ENCODE data around the gene GRIN2A.
A peak's percentile ranks its signal among the peaks of the same experiment; 100 is the strongest.

Gene GRIN2A

GRCh38 chr16:10070591-10070990 lies 111.6 kb downstream of the GRIN2A start:
- no peak overlapping the region for H3K4me3 ChIP-seq (ENCODE audit: low read length in 2 of 2)

GRCh38 chr16:10069374-10069773 lies 112.9 kb downstream of the GRIN2A start:
- Histone ChIP-seq H3K4me1 (ENCODE audit: control insufficient read depth, insufficient read depth, low read length) (peaks cover 5% of the 10 kb centered on the region), H3K27me3 (ENCODE audit: control insufficient read depth in 1 of 2, insufficient read depth in 2 of 2, low read length in 2 of 2) (no peaks in the 10 kb centered on the region), H3K27ac (ENCODE audit: low read length) (no peak overlapping the region)

More at GRCh38 chr16:10070591-10070990, 111.6 kb downstream of the GRIN2A start:
- Histone ChIP-seq H3K4me1 (ENCODE audit: control insufficient read depth, insufficient read depth, low read length) (peaks cover 5% of the 10 kb centered on the region), H3K9ac (ENCODE audit: low read length in 2 of 2) (no peak overlapping the region), H3K9me3 (ENCODE audit: control insufficient read depth in 2 of 2, low read length in 2 of 2) (no peaks in the 10 kb centered on the region), H3K27me3 (ENCODE audit: control insufficient read depth in 1 of 2, insufficient read depth in 2 of 2, low read length in 2 of 2) (no peaks in the 10 kb centered on the region), H3K36me3 (ENCODE audit: control insufficient read depth in 2 of 2, insufficient read depth in 2 of 2, low read length in 2 of 2) (no peaks in the 10 kb centered on the region), H3K27ac (ENCODE audit: low read length) (no peak overlapping the region)

GRCh38 chr16:10067835-10068234 lies 114.4 kb downstream of the GRIN2A start:
- H3K27me3 ChIP-seq (ENCODE audit: control insufficient read depth in 1 of 2, insufficient read depth in 2 of 2, low read length in 2 of 2) = no peaks in the 10 kb centered on the region
- no peak overlapping the region for H3K27ac ChIP-seq (ENCODE audit: low read length)

More at GRCh38 chr16:10069374-10069773, 112.9 kb downstream of the GRIN2A start:
- Histone ChIP-seq H3K9ac (ENCODE audit: low read length in 2 of 2) (no peak overlapping the region), H3K9me3 (ENCODE audit: control insufficient read depth in 2 of 2, low read length in 2 of 2) (no peaks in the 10 kb centered on the region), H3K36me3 (ENCODE audit: control insufficient read depth in 2 of 2, insufficient read depth in 2 of 2, low read length in 2 of 2) (no peaks in the 10 kb centered on the region), H3K4me3 (ENCODE audit: low read length in 2 of 2) (no peak overlapping the region)

GRCh38 chr16:10067406-10067805 lies 114.8 kb downstream of the GRIN2A start:
- H3K36me3 ChIP-seq (ENCODE audit: control insufficient read depth in 2 of 2, insufficient read depth in 2 of 2, low read length in 2 of 2) = no peaks in the 10 kb centered on the region
- H3K27ac ChIP-seq (ENCODE audit: low read length) = no peak overlapping the region
- no peak overlapping the region for H3K4me3 ChIP-seq (ENCODE audit: low read length in 2 of 2)
- H3K9me3 ChIP-seq (ENCODE audit: control insufficient read depth in 2 of 2, low read length in 2 of 2) = no peaks in the 10 kb centered on the region
- no peaks in the 10 kb centered on the region for H3K27me3 ChIP-seq (ENCODE audit: control insufficient read depth in 1 of 2, insufficient read depth in 2 of 2, low read length in 2 of 2)
- H3K9ac ChIP-seq (ENCODE audit: low read length in 2 of 2) = no peak overlapping the region
- H3K4me1 ChIP-seq (ENCODE audit: control insufficient read depth, insufficient read depth, low read length) = peaks cover 5% of the 10 kb centered on the region

More at GRCh38 chr16:10067835-10068234, 114.4 kb downstream of the GRIN2A start:
- no peak overlapping the region for H3K4me3 ChIP-seq (ENCODE audit: low read length in 2 of 2)
- no peak overlapping the region for H3K9ac ChIP-seq (ENCODE audit: low read length in 2 of 2)
- peaks cover 5% of the 10 kb centered on the region for H3K4me1 ChIP-seq (ENCODE audit: control insufficient read depth, insufficient read depth, low read length)
- H3K36me3 ChIP-seq (ENCODE audit: control insufficient read depth in 2 of 2, insufficient read depth in 2 of 2, low read length in 2 of 2) = no peaks in the 10 kb centered on the region
- H3K9me3 ChIP-seq (ENCODE audit: control insufficient read depth in 2 of 2, low read length in 2 of 2) = no peaks in the 10 kb centered on the region

- H3K27me3 ChIP-seq (ENCODE audit: control insufficient read depth in 1 of 2, insufficient read depth in 2 of 2, low read length in 2 of 2) = no peaks in the 10 kb centered on the region
- no peak overlapping the region for H3K4me3 ChIP-seq (ENCODE audit: low read length in 2 of 2)
- no peak overlapping the region for H3K27ac ChIP-seq (ENCODE audit: low read length)
- peaks cover 5% of the 10 kb centered on the region for H3K4me1 ChIP-seq (ENCODE audit: control insufficient read depth, insufficient read depth, low read length)
- H3K9ac ChIP-seq (ENCODE audit: low read length in 2 of 2) = no peak overlapping the region
- no peaks in the 10 kb centered on the region for H3K9me3 ChIP-seq (ENCODE audit: control insufficient read depth in 2 of 2, low read length in 2 of 2)
- no peaks in the 10 kb centered on the region for H3K36me3 ChIP-seq (ENCODE audit: control insufficient read depth in 2 of 2, insufficient read depth in 2 of 2, low read length in 2 of 2)
Observed at GRCh38 chr16:10065019-10065418, 117.2 kb downstream of the GRIN2A start.

GRCh38 chr16:10048850-10049249 lies 133.4 kb downstream of the GRIN2A start:
- H3K4me3 ChIP-seq (ENCODE audit: low read length in 2 of 2) = no peak overlapping the region
- H3K9ac ChIP-seq (ENCODE audit: low read length in 2 of 2) = no peak overlapping the region
- no peaks in the 10 kb centered on the region for H3K9me3 ChIP-seq (ENCODE audit: control insufficient read depth in 2 of 2, low read length in 2 of 2)
- peaks cover 6% of the 10 kb centered on the region for H3K4me1 ChIP-seq (ENCODE audit: control insufficient read depth, insufficient read depth, low read length)
- H3K36me3 ChIP-seq (ENCODE audit: control insufficient read depth in 2 of 2, insufficient read depth in 2 of 2, low read length in 2 of 2) = no peaks in the 10 kb centered on the region
- no peak overlapping the region for H3K27ac ChIP-seq (ENCODE audit: low read length)
- no peaks in the 10 kb centered on the region for H3K27me3 ChIP-seq (ENCODE audit: control insufficient read depth in 1 of 2, insufficient read depth in 2 of 2, low read length in 2 of 2)

GRCh38 chr16:10045947-10046346 lies 136.3 kb downstream of the GRIN2A start:
- H3K36me3 ChIP-seq (ENCODE audit: control insufficient read depth in 2 of 2, insufficient read depth in 2 of 2, low read length in 2 of 2) = no peaks in the 10 kb centered on the region
- no peaks in the 10 kb centered on the region for H3K27me3 ChIP-seq (ENCODE audit: control insufficient read depth in 1 of 2, insufficient read depth in 2 of 2, low read length in 2 of 2)
- H3K4me1 ChIP-seq (ENCODE audit: control insufficient read depth, insufficient read depth, low read length) = peaks cover 6% of the 10 kb centered on the region
- no peak overlapping the region for H3K27ac ChIP-seq (ENCODE audit: low read length)
- H3K9ac ChIP-seq (ENCODE audit: low read length in 2 of 2) = no peak overlapping the region
- peaks cover 0 to 3% of the 10 kb centered on the region in 2 donors for H3K9me3 ChIP-seq (ENCODE audit: control insufficient read depth in 2 of 2, low read length in 2 of 2)
- no peak overlapping the region for H3K4me3 ChIP-seq (ENCODE audit: low read length in 2 of 2)

- no peaks in the 10 kb centered on the region for H3K27me3 ChIP-seq (ENCODE audit: control insufficient read depth in 1 of 2, insufficient read depth in 2 of 2, low read length in 2 of 2)
- H3K36me3 ChIP-seq (ENCODE audit: control insufficient read depth in 2 of 2, insufficient read depth in 2 of 2, low read length in 2 of 2) = no peaks in the 10 kb centered on the region
- no peak overlapping the region for H3K27ac ChIP-seq (ENCODE audit: low read length)
- H3K4me1 ChIP-seq (ENCODE audit: control insufficient read depth, insufficient read depth, low read length) = peaks cover 6% of the 10 kb centered on the region
- peaks cover 0 to 3% of the 10 kb centered on the region in 2 donors for H3K9me3 ChIP-seq (ENCODE audit: control insufficient read depth in 2 of 2, low read length in 2 of 2)
- no peak overlapping the region for H3K4me3 ChIP-seq (ENCODE audit: low read length in 2 of 2)
- no peak overlapping the region for H3K9ac ChIP-seq (ENCODE audit: low read length in 2 of 2)
Observed at GRCh38 chr16:10045291-10045775, 136.9 kb downstream of the GRIN2A start.

GRCh38 chr16:10040136-10041080 lies 141.8 kb downstream of the GRIN2A start:
- H3K27ac ChIP-seq (ENCODE audit: low read length) = no peak overlapping the region

GRCh38 chr16:10039220-10040096 lies 142.8 kb downstream of the GRIN2A start:
- peaks cover 0 to 3% of the 10 kb centered on the region in 2 donors for H3K9me3 ChIP-seq (ENCODE audit: control insufficient read depth in 2 of 2, low read length in 2 of 2)
- no peaks in the 10 kb centered on the region for H3K27me3 ChIP-seq (ENCODE audit: control insufficient read depth in 1 of 2, insufficient read depth in 2 of 2, low read length in 2 of 2)
- H3K4me1 ChIP-seq (ENCODE audit: control insufficient read depth, insufficient read depth, low read length) = peaks cover 7% of the 10 kb centered on the region
- H3K36me3 ChIP-seq (ENCODE audit: control insufficient read depth in 2 of 2, insufficient read depth in 2 of 2, low read length in 2 of 2) = no peaks in the 10 kb centered on the region
- H3K4me3 ChIP-seq (ENCODE audit: low read length in 2 of 2) = peak overlapping the region; percentile 74 to 76
- peak overlapping the region; percentile 37 for H3K27ac ChIP-seq (ENCODE audit: low read length)
- H3K9ac ChIP-seq (ENCODE audit: low read length in 2 of 2) = peak overlapping the region; percentile 29 to 51

More at GRCh38 chr16:10040136-10041080, 141.8 kb downstream of the GRIN2A start:
- H3K4me3 ChIP-seq (ENCODE audit: low read length in 2 of 2) = no peak overlapping the region
- no peaks in the 10 kb centered on the region for H3K27me3 ChIP-seq (ENCODE audit: control insufficient read depth in 1 of 2, insufficient read depth in 2 of 2, low read length in 2 of 2)
- H3K9me3 ChIP-seq (ENCODE audit: control insufficient read depth in 2 of 2, low read length in 2 of 2) = peaks cover 0 to 3% of the 10 kb centered on the region in 2 donors
- H3K36me3 ChIP-seq (ENCODE audit: control insufficient read depth in 2 of 2, insufficient read depth in 2 of 2, low read length in 2 of 2) = no peaks in the 10 kb centered on the region
- peaks cover 9% of the 10 kb centered on the region for H3K4me1 ChIP-seq (ENCODE audit: control insufficient read depth, insufficient read depth, low read length)
- no peak overlapping the region for H3K9ac ChIP-seq (ENCODE audit: low read length in 2 of 2)

Data from stomach smooth muscle (tissue), 2 donors.